HG03469 (cell line): ENCODE measurements around the gene CD164.
"Not testable (repeated sequence)": the region's sequence is repeated elsewhere in the genome, so short reads cannot be mapped to it uniquely, and the experiment has no call there.

Experiments
- ATAC-seq: cut with Tn5 transposase; IDR thresholded peaks from one replicate; pipeline ENCODE4 v1.9.1; 2021; ENCODE audit warnings: mild to moderate bottlenecking, moderate library complexity, moderate number of reproducible peaks; ENCODE audit not compliant: unreplicated experiment

Gene CD164

DNA sequence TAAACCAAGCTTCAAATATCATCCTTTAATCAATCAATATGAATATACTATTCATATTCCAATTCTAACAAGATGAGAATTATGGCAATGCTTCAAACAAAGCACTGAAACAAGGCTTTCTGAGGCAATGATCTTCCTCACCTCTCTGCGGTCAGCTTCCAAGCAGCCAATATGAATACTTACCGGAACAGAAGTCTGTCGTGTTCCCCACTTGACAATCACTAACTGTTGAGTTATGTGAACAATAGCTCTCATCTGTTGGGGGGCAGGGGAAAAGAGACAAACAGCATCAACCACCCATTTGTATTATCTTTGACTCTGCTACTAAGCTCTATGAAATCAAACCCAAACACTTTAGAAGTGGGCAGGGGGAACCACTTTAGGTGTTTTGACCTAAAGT lies 4.5 kb downstream of the CD164 start:
- ATAC-seq = no peak

DNA sequence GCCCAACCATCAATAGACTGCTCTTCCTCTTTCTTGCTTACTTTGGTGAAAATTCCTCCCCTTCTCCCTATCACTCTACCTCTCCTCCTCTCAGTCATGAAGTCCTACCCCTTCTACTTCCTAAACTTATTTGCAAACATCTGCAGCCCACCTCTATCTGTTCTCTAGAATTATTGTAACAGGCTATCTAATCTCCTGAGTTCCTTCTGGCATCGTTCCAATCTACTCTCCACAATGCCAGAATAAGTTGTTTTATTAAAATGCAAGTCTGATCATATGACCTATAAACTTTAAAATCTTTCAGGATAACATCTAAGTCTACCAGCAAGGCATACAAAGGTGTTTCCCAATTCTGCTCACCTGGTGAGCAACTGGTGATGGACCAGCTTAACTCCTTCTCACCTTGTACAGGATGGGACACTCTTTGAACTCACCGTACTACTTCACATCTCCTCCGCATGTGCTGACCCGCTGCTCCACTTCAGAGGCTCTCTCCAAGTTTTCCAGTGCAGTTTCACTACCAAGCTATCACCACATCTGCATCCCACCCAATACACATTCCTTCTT lies 7.9 kb downstream of the CD164 start:
- no peak for ATAC-seq

DNA sequence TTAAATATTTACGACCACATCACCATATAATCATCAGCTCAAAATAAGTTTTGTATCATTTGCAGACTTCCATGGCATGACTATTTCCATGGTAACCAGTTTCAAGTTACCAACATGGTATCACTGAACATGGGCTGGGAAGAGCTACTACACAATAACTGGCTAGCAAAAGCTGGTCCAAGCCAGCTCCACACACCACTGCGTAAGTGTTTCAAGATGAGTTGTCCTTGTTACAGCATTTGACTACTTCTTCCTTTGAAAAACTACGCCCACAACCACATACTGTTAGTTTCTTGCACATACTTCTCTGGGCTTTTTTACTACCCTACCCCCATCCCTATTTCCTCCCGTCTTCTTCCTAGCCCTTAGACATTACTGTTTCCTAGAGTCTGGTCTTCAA lies 8.5 kb downstream of the CD164 start:
- ATAC-seq = peak; percentile 94

- no peak for ATAC-seq
These were observed 8.9 kb downstream of the CD164 start for GRCh38 chr6:109373331-109373730.

DNA sequence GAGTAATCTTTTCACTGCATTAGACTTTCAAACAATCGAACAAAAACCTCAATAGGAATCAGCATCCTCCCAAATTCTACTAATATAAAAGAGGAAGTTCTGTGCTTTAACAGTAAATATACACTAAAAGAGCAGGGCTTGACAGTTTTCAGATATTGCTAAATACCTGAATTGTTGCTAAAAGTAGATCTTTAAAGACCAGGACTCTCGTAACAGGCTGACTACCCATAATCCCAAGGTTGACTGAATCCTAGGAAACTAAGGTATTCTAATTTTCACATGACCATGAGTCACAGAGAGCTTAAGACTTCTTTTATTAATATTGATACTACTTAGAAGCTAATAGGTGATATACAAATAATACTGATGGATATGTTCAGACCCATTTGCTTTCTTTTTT lies 10.1 kb downstream of the CD164 start:
- no peak for ATAC-seq

DNA sequence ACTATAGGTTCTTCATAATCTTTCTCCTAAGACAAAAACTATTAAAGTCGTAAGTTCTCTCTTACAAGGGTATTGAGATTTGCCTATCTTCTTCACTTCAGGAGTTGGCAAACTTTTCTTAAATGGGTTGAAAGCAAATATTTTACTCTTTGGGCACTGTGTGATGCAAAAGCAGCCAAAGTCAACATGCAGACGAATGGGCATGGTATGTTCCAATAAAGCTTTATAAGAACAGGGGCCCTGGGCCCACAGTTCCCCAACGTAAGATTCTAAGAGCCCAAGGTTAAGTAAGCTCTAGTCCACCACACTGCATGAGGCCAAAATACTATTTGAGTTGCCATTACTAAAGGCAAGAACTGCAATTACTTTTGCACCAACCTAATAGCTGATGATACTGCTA lies 11.5 kb downstream of the CD164 start:
- no peak for ATAC-seq

DNA sequence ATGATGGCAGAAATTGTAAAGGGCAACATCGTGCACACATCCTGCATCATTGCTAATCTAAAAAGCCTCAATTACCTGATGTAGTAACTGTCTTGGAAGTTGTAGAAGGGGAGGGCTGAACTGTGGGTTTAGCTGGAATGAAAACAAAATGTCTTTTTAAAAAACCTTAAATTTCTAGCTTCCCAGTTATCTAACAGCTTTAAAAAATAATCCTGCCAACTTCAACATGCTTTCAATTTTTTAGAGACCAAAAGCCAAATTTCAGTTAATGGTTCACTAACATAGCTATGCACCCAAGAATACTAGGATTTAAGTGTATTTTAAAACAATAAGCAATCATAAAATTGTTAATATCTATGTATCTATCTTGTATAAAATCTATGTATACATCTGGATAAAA lies 11.9 kb downstream of the CD164 start:
- no peak for ATAC-seq

DNA sequence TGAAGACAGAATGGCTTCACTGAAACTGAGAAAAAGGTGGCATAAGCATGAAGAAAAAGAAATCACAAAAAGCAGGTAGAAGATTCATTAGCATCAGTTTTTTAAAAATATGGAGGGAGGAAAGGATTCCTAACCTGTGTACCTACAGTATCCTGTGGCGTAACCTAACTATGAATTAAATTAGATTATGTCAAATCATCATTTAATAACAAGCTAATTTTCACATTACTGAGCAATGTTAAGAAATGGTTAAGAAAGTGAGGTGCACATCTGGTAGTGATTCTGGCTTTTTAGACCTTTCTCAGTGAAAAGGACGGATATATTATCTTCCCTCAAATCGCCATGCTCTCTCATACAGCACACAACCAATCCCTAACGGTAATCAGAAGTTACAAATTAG lies 12.5 kb downstream of the CD164 start:
- ATAC-seq = no peak

DNA sequence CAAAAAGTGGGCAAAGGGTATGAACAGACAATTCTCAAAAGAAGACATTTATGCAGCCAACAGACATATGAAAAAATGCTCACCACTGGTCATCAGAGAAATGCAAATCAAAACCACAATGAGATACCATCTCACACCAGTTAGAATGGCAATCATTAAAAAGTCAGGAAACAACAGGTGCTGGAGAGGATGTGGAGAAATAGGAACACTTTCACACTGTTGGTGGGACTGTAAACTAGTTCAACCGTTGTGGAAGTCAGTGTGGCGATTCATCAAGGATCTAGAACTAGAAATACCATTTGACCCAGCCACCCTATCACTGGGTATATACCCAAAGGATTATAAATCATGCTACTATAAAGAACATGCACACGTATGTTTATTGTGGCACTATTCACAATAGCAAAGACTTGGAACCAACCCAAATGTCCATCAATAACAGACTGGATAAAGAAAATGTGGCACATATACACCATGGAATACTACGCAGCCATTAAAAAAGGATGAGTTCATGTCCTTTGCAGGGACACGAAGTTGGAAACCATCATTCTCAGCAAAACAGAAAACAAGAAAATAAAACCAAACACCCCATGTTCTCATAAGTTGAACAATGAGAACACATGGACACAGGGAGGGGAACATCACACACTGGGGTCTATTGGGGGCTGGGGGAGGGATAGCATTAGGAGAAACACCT lies 17.7 kb downstream of the CD164 start:
- not testable (repeated sequence) for ATAC-seq

DNA sequence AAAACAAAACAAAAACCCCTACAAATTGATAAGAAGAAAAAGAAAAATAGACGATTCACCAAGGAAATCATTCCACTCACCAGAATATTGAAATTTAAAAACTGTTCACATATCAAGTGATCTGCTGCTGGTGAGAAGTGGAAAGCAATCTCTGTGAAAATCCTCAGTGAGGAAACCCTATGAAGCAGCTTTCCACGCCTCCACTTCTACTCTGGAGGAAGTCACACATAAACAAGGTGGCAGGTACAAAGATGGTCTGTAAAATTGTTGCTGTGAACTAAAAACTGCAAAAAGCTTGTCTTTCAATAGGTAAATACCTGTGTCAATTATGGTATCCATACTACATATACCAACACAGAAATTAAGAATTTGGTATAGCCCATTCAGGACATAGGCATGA lies 18.5 kb downstream of the CD164 start:
- no peak for ATAC-seq

DNA sequence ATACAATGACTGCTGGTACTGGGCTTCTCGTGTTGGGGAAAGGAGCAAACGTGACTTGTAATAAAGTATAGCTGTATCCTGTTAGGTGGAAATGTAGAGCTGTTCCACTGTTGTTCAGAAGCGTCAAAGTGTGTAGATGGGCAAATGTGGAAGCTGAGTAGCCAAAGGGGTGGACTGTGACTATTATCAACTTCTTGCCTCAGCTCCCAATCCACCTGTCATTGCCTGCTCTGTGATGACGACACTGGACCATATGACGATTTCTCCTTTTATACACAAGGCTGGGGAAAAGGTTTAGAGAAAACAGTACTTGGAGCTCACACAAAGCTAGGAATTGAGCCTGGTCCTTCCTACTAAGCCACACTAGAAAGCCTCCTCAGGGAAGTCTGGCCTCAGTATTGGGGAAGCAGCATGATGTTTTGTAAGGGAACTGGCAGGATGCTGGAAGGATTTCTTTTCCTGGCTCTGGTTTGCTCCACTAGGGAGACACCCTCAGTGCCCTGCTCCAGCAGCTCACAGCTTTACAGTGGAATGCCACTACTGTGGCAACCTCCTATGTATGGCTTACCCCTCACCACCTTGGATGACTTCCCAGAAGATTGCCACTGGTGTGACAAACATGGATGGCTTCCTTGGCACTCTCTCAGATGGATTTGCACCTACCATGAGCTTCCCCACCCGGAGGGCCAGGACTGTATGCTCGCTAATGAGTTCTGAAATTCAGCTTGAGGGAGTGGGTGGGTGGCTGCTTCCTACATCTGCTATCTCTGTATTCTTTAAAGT lies 20.0 kb downstream of the CD164 start:
- no peak for ATAC-seq

GRCh38 chr6:109360791-109361190 lies 21.5 kb downstream of the CD164 start:
- ATAC-seq = no peak

- no peak for ATAC-seq
These were observed 22.0 kb downstream of the CD164 start for GRCh38 chr6:109360281-109360680.

GRCh38 chr6:109359248-109359647 lies 23.0 kb downstream of the CD164 start:
- no peak for ATAC-seq

GRCh38 chr6:109358204-109358603 lies 24.1 kb downstream of the CD164 start:
- no peak for ATAC-seq

DNA sequence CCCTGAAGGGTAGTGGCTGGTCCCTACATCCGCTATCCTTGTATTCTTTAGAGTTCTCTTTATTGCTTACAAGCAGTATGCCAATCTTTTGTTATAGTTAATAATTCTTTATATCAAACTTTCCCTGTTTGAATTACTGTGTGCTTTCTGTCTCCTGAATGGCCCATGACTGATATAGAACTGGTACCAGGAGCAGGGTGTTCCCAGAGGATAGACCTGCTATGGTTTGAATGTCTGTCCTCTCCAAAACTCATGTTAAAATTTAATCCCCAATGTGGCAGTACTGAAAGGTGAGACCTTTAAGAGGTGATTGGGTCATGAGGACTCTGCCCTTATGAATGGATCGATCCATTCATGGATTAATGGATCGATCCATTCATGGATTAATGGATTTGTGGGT lies 26.0 kb downstream of the CD164 start:
- no peak for ATAC-seq

DNA sequence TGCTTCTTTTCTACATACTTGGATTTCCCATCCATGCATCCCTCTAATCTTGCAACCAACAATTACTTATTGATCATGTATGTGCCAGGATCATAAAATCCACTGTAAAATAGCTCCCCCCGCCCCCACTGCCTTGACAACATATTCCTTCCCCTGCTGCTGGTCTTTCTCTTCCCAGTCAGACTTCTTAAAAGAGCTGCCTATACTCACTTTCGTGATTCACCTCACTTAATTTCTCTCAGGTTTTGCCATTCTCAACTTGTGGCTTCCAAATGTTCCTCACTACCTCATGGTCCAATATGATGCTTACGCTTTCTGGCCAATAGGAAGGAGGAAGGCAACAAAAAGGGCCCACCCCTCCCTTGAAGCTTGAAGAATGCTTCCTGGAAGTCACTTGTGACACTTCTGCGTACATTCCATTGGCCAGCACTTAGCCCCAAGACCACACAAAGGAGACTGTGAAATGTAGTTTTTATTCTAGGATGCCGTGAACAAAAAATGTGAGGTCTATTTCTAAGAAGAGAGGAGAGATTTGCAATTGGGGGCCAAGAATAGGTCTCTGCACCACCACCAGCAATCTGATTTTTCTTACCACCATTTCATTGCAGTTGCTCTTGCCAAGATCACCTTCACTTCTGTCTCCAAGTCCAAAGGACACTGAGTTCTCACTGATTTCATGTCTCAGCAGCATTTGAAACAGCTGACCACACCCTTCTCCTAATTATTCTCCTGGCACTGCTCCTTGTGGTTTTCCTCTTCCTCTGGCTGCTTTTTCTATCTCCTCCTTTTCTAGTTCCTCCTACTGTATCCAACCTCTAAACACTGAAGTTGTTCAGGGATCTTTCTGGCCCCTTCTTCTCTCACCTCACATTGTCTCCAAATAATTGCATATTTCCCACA lies 30.8 kb downstream of the CD164 start:
- no peak for ATAC-seq

DNA sequence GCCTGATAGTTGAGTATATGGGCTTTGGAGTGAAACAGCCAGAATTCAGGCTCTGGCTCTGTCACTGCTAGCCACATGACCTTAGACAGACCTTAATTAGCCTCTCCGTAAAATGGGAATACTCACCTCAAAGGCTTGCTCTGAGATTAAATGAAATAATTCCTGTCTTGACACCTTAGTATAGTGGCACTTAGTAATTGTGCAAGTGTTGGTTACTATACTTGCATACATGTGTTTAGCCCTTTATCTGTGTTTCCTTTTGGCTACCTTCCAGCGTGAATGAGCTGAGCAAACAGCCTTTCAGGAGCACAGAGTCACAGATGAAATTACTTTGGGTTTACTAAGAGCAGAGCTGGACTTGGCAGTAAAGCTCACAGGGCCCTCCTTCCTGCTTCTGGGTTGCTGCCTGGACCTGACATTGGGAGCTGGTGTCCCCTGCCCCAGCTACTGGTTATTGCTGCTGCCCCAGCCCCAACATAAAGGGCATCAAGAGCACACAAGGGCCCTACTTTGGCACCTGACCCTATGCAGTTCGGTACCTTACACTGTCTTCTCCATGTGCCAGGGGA lies 32.8 kb downstream of the CD164 start:
- no peak for ATAC-seq

DNA sequence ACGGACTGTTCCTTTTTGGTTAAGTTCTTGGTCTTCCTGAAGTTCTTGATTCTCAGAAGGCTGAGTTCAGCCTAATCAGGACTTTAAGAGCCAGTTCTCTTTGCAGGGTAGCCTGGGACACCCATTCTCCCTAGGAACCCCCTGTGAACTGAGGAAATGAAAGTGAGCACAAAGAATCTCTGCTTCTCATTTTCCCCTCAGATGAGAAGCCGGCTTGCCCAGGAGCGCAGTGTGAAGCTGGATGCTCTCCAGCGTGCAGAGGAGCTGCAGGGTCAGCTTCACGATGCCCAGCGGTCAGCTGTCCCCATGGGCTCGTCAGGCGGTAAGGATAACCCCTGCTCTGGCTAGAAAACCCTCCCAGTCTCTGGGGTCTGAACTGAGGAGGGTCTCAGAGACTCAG lies 34.0 kb downstream of the CD164 start:
- ATAC-seq = no peak

- ATAC-seq = no peak
These were observed 34.5 kb downstream of the CD164 start for GRCh38 chr6:109347779-109348178.

- ATAC-seq = no peak
These were observed 36.3 kb downstream of the CD164 start for GRCh38 chr6:109345986-109346385.
